Mucosa of descending colon (tissue), 3 donors: ENCODE data around the gene KBTBD8. TPM values are rescaled to one million over a fixed set of nuclear protein-coding genes. Genes with fewer than 3 reads are reported as not detected.

ENCODE experiments used
- ATAC-seq: fragments of 200-7000 bp; cut with Tn5 transposase; one replicate; pipeline ENCODE4 v1.9.1; 2020; ENCODE audit warnings: mild to moderate bottlenecking, moderate library complexity
- DNase-seq, 3 donors: peaks; one replicate each; pipeline ENCODE4 v3.0.0-alpha.2; 2020
- H3K36me3 ChIP-seq: fragments of 200-600 bp; one replicate; pipeline ENCODE4 v1.8.0; 2021; ENCODE audit warnings: low read depth, mild to moderate bottlenecking
- H3K4me1 ChIP-seq: fragments of 200-600 bp; one replicate; pipeline ENCODE4 v1.8.0; 2021; ENCODE audit warnings: low read depth, mild to moderate bottlenecking
- H3K4me3 ChIP-seq: fragments of 200-600 bp; one replicate; pipeline ENCODE4 v1.8.0; 2021; ENCODE audit warnings: mild to moderate bottlenecking
- H3K9me3 ChIP-seq: fragments of 200-600 bp; one replicate; pipeline ENCODE4 v1.8.0; 2021; ENCODE audit warnings: mild to moderate bottlenecking
- CTCF ChIP-seq: fragments of 200-600 bp; IDR thresholded peaks from one replicate; pipeline ENCODE4 v1.8.0; 2022; ENCODE audit warnings: antibody characterized with exemption, mild to moderate bottlenecking
- intact Hi-C, 2 donors: fragments of 100-400 bp; cut with DNase I in 1 of 2; cut with micrococcal nuclease in 1 of 2; formaldehyde crosslinking; loops; one replicate each; pipeline versions ENCODE4 v1.11.0 to v1.11.1; 2022; cut with DNase I, micrococcal nuclease
- total RNA-seq, 3 donors: library from RNA; stranded (reverse); fragmentation: NEBNext Ultra II Directional in 2 of 3; extraction: Animal tissue kit (Norgen Biotek cat#: 25700) in 2 of 3; gene quantifications; one replicate each; pipeline versions ENCODE4 v1.2.1 to v1.2.4, GENCODE V29; 2021 to 2023
- donor health status: DM: no; HTN: no; CAD: no; lungs with moderate emphysema.
- donor health status: DM: no; HTN: no; CAD: no.
- donor health status: DM: no; HTN: yes; CAD: no.

KBTBD8 gene
- total RNA-seq, 3 donors from 2014 or later, result 1.9 to 2.7 (median 2.5) TPM

GRCh38 chr3:66989241-66989640 lies 8.9 kb upstream of the KBTBD8 start:
- H3K9me3 ChIP-seq, result no peaks in the 10 kb centered on the region
- no peaks in the 10 kb centered on the region for H3K36me3 ChIP-seq
- ATAC-seq, result no peak
- no peak overlapping the region for H3K4me3 ChIP-seq
- intact Hi-C loops, result no loop called here
- DNase-seq, result no peak
- no peaks in the 10 kb centered on the region for H3K4me1 ChIP-seq
- no peak for TF ChIP-seq CTCF

- Histone ChIP-seq H3K4me3 (no peak overlapping the region), H3K36me3 (no peaks in the 10 kb centered on the region), H3K4me1 (no peaks in the 10 kb centered on the region), H3K9me3 (no peaks in the 10 kb centered on the region)
- TF ChIP-seq CTCF, result no peak
- intact Hi-C loops, result no loop called here
- DNase-seq, result peak in 1 of 3 donors; percentile 9
- ATAC-seq, result no peak
Observed at GRCh38 chr3:66989860-66990696, 8.0 kb upstream of the KBTBD8 start.

- intact Hi-C loops, result no loop called here
- H3K4me1 ChIP-seq, result no peaks in the 10 kb centered on the region
- no peak overlapping the region for H3K4me3 ChIP-seq
- peak; percentile 58 for ATAC-seq
- no peak for TF ChIP-seq CTCF
- DNase-seq, result no peak
- no peaks in the 10 kb centered on the region for H3K9me3 ChIP-seq
- no peaks in the 10 kb centered on the region for H3K36me3 ChIP-seq
Observed at GRCh38 chr3:66991459-66991858, 6.6 kb upstream of the KBTBD8 start.

- ATAC-seq, result no peak
- intact Hi-C loops, result no loop called here
- peaks cover 3% of the 10 kb centered on the region for H3K4me1 ChIP-seq
- H3K4me3 ChIP-seq, result no peak overlapping the region
- DNase-seq, result no peak
- TF ChIP-seq CTCF, result no peak
- no peaks in the 10 kb centered on the region for H3K9me3 ChIP-seq
- H3K36me3 ChIP-seq, result no peaks in the 10 kb centered on the region
Observed at GRCh38 chr3:66993082-66993481, 5.0 kb upstream of the KBTBD8 start.

DNA sequence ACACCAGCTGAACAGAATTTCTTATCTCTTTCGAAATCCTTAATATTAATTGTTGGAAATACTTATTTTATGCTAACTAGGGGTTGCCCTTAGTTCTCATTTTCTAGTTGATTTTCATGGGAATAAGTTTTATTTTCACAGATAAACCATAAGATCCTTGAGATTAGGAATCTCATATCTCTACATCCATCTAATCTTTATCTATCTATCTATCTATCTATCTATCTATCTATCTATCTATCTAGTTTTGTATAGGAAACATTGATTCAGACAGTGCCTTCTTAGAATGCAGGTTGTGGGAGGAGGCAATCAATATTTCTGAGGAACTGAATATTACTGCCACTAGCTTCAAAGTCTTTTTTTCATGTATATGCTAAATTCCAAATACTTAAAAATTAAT lies 3.5 kb upstream of the KBTBD8 start:
- no peaks in the 10 kb centered on the region for H3K9me3 ChIP-seq
- DNase-seq (no peak), ATAC-seq (no peak)
- intact Hi-C loops, result no loop called here
- H3K4me3 ChIP-seq, result no peak overlapping the region
- H3K4me1 ChIP-seq, result peaks cover 3% of the 10 kb centered on the region
- no peak for TF ChIP-seq CTCF
- no peaks in the 10 kb centered on the region for H3K36me3 ChIP-seq
